GM10266 (cell line): ENCODE measurements around the gene AADAC.
"Not testable (repeated sequence)": the region's sequence is repeated elsewhere in the genome, so short reads cannot be mapped to it uniquely, and the experiment has no call there.

ENCODE experiments used
- DNase-seq: peaks from one replicate; pipeline ENCODE4 v3.0.0; 2012; ENCODE audit errors: extremely low spot score
- TF ChIP-seq, protein P1 (sequence below): IDR thresholded peaks from 2 replicates; pipeline ENCODE4 v1.5.1; 2012; ENCODE audit warnings: mild to moderate bottlenecking, low read depth; ENCODE audit not compliant: control insufficient read depth, insufficient read depth; ENCODE audit errors: missing control alignments

Gene AADAC

GRCh38 chr3:151869181-151869580, 55.3 kb downstream of the AADAC start:
- no peak for DNase-seq
- TF ChIP-seq, protein P1, sequence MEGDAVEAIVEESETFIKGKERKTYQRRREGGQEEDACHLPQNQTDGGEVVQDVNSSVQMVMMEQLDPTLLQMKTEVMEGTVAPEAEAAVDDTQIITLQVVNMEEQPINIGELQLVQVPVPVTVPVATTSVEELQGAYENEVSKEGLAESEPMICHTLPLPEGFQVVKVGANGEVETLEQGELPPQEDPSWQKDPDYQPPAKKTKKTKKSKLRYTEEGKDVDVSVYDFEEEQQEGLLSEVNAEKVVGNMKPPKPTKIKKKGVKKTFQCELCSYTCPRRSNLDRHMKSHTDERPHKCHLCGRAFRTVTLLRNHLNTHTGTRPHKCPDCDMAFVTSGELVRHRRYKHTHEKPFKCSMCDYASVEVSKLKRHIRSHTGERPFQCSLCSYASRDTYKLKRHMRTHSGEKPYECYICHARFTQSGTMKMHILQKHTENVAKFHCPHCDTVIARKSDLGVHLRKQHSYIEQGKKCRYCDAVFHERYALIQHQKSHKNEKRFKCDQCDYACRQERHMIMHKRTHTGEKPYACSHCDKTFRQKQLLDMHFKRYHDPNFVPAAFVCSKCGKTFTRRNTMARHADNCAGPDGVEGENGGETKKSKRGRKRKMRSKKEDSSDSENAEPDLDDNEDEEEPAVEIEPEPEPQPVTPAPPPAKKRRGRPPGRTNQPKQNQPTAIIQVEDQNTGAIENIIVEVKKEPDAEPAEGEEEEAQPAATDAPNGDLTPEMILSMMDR, result no peak

- TF ChIP-seq, protein P1, result no peak
- peak; percentile 37 for DNase-seq
These were observed 57.9 kb downstream of the AADAC start for GRCh38 chr3:151871639-151872468.

DNA sequence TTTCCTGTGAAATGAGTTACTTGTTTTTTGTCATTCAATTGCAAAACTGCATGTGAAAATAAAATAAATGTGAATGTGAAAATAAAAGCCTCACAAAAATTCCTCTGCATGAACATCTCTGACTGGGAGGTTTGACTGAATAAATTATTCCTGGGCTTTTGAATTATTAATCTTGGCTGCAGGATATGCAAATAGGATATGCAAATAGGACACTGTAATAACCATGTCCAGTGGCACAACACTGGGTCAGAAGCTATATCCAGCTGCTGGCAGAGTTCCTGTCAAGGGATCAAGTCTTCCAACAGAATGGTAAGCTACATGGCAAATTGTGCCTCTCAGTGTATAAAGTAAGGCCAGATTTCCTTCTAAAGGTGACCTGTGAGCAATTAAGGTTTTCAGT, 59.5 kb downstream of the AADAC start, which contains the start of gene SUCNR1:
SUCNR1 (plus strand) TSS at position 246 of the 400 bp plus-strand sequence. CDS start 6,250 bp downstream, outside the sequence.
- no peak for DNase-seq

DNA sequence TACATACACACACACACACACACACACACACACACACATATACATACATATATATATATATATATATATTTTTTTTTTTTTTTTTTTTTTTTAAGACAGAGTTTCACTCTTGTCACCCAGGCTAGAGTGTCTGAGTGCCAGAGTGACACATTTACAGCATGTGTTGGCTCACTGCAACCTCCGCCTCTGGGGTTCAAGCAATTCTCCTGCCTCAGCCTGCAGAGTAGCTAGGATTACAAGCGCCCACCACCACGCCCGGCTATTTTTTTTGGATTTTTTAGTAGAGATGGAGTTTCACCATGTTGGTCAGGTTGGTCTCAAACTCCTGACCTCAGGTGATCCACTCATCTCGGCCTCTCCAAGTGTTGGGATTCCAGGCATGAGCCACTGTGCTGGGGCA, 60.2 kb downstream of the AADAC start:
- not testable (repeated sequence) for DNase-seq

More for the DNA sequence above, 59.5 kb downstream of the AADAC start, which contains the start of gene SUCNR1:
- TF ChIP-seq, protein P1, result no peak

DNA sequence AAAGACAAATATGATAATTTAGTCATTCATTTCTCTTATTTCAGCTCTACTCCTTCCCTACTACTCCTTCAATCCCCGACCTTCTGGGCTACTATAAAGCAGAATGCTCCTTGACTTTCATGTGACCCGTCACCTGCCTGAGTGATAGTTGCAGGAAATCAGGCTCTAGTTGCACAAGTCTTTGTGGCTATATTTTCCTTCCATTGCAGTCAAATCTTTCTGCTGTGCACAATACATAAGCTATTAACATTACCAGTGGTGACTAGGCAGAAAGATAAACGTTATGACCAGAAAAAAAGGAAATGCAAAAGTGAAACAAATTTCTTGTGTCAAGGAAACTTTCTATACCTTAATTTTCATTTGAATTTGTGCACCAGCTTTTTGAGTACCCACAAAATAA, 61.8 kb downstream of the AADAC start:
- TF ChIP-seq, protein P1, result no peak
- no peak for DNase-seq

GRCh38 chr3:151877269-151877668, 63.4 kb downstream of the AADAC start:
- TF ChIP-seq, protein P1, result no peak
- DNase-seq, result no peak
